Fibroblast of the conjunctiva (primary cell): ENCODE data around the gene SNRPD3.

Experiments used
- DNase-seq: peaks from one replicate; pipeline ENCODE4 v3.0.0-alpha.2; 2010; ENCODE audit warnings: low read depth

The SNRPD3 gene

DNA sequence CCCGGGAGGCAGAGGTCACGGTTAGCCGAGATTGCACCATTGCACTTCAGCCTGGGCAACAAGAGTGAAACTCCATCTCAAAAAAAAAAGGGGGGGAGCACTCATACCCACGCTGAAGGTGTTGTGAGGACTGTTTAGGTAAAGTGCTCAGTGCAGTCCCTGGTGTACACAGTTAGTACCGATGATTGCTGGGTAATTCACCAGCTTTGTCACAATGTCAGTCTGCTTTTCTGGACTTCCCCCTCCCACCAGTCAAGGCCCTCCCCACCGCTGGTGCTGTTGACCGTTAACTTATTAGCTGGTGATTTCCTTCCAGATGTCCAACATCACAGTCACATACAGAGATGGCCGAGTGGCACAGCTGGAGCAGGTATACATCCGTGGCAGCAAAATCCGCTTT is 11.9 kb downstream of the SNRPD3 start:
- DNase-seq: no peak

GRCh38 chr22:24571266-24571665 is 15.5 kb downstream of the SNRPD3 start:
- DNase-seq: no peak

DNA sequence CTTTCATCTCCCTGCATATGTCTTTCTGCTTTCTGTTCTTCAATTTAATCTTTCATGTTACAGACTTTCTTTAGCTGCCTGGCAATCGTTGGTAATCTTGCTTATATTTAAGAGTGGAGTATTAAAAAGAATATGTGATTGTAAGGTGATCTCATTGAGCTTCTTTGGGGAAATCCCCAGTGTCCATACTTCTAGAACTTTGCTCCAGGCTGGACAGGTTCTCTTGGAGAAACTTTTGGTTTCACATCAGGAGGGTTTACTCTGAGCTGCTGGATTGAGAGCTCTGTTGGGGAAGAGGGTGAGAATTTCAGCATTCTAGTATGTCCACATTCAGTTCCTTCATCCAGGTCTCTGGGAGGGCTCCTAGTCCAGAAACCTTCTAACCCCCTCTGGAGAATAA is 21.0 kb downstream of the SNRPD3 start:
- no peak for DNase-seq

DNA sequence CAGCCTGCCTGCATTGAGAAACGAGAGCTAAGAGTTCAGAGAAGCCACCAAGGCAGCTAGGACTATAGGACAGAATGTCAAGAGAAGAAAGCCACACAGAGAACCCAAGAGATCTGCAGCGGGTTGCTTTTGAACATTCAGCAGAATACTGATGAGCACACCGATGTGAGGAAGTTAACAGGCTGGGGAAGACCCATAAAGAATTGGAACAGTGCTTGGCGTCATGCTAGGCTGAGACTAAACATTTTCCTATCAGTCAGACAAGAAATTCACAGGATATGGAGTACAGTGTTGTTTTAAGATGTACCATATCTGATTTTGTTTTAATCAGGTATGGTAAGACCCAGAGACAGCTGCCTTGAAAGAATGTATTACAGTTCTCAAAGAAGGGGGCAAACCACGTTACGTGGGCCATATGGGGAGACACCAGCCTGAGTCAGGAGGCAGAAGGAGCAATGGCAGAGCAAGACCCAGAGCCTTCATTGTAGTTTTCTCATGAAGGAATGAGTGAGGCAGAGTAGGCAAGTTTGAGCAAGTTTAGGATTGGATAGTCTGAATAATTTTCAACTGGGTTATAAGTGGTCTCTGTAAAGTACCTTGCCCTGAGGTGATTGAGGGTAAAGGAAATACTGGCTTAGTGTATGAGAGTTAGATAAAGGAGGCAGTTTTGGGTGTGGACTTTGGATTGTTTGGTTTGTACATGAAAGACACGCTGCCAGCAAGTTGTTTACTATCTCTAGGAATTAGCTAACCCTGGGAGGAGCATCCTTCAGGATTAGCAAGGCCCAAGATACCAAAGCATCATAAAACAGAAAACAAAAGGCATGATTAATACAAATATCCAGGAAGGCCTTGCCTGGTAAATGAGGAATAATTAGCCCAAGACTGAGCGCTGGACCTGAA is 22.8 kb downstream of the SNRPD3 start:
- DNase-seq: no peak

DNA sequence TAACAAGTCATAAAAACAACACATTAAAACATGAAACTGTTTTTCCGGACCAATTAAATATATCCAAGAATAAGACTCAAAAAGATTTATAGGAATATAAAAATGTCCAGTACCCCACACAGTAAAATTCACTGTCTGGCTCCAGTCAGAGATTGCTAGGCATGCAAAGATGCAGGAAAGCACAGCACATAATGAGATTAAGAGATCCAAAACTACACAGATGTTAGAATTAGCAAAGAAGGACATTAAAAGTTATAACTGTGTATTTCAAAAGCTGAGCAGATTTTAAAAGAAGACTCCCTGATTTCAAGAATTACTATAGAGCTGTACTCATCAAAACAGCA is 23.4 kb downstream of the SNRPD3 start:
- DNase-seq: no peak

DNA sequence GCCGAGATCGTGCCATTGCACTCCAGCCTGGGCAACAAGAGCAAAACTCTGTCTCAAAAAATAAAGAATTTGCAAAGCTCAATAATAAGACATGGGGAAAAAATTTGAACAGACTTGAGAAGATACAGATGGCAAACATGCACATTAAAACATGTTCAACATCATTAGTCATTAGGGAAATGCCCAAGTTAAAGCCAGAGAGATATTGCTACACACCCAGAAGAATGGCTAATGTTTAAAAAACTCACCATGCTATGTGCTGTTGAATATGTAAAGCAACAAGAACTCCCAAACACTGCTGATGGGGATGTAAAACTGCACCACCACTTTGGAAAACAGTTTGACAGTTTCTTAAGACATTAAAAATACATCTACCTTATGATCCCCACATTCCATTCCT is 24.5 kb downstream of the SNRPD3 start:
- peak; percentile 45 for DNase-seq

GRCh38 chr22:24582056-24582814 is 26.4 kb downstream of the SNRPD3 start:
- no peak for DNase-seq

DNA sequence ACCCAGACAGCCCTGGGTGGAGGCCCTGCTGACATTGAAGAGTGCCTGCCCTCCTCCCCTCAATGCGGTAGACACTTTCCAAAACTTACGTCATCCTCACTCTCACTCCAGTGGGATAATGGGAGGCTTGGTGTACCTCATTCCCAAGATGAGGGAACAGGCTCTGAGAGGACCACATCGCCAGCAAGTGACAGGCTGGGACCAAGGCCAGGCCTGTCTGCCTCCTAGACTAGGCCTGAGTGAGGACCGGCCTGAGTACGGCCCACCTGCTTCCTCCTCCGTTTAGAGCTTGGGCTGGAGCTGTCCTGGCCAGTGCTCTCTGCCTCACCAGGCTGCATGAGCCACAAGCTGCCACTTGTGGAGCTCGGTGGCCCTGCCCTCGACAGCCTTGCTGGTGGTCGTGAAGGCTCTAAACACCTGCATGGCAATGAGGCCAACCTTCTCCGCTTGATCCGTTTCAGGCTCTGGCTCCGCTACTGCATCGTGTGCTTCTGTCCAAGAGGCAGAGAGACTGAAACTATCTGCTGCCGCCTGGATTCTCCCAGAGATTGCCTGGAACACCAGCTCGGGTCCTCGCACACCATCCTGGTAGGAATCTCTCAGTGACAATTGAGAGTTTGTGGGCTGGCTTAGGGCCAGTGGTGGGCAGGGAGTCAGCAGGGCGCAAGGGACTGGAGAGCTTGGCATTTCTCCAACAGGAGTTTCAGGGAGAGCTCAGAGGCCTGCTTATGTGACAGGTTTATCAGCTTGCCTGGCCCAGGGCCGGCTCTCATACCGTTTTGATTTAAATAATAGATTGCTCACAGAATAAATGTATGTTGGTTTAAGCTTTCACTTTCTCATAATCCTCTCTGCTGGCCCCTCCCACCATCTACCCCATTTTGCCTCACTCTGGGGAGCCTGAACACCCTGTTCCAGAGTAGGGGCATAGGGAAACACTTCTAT is 27.7 kb downstream of the SNRPD3 start:
- DNase-seq: no peak

DNA sequence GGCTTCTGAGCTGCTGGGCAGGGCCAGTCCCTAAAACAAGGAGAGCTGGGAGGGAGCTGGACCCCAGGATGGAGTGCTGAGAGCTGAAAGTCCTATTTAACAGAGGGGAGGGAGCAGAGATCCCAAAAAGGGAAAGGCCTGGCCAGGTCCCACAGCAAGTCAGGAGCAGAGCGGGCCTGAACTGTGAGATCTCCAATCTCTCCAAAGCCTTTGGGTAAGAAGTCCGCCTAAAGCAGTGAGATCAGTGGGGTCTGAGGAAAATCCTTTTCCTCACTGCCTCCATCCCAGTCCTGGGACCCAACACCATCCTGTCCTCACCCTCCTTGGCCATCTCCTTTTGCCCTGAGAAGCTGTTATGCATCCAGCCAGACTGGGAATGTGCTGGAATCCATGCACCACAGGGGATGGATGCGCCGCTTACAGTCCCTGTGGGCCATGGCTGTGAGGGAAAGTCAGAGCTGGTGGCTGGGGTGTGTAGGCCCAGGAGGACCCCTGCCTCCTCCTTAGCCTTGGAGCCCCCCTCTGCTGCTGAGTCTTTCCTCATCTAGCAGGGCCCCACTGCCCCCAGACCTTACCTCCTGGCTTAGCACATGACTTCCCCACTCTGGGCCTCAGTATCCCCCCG is 28.5 kb downstream of the SNRPD3 start:
- DNase-seq: no peak

- no peak for DNase-seq
Observed at GRCh38 chr22:24584871-24585411, 29.1 kb downstream of the SNRPD3 start.

GRCh38 chr22:24585461-24585860 is 29.7 kb downstream of the SNRPD3 start:
- DNase-seq: no peak

- DNase-seq: no peak
Observed at GRCh38 chr22:24585927-24586546, 30.2 kb downstream of the SNRPD3 start.

DNA sequence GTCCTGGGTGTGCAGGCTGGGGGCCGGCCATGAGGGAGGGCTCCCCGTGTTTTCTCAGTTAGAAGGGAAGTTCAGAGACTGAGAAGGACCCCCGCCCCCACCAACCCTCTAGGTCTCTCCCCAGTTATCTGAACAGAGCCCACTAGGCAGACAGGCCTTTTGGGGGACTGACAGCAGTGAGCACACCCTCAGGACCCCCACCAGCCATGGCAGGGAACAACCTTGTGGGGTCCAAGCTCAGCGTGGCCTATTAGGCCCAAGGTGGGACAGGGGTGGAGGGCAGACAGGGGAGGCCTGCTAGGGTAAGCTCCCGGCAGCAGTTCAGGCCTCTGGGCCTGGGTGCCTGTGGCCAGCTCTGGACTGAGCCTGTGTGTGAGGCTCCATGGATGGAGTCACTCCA is 31.5 kb downstream of the SNRPD3 start:
- DNase-seq: no peak

- DNase-seq: no peak
Observed at GRCh38 chr22:24587948-24588347, 32.1 kb downstream of the SNRPD3 start.

- no peak for DNase-seq
Observed at GRCh38 chr22:24588381-24588756, 32.6 kb downstream of the SNRPD3 start.

DNA sequence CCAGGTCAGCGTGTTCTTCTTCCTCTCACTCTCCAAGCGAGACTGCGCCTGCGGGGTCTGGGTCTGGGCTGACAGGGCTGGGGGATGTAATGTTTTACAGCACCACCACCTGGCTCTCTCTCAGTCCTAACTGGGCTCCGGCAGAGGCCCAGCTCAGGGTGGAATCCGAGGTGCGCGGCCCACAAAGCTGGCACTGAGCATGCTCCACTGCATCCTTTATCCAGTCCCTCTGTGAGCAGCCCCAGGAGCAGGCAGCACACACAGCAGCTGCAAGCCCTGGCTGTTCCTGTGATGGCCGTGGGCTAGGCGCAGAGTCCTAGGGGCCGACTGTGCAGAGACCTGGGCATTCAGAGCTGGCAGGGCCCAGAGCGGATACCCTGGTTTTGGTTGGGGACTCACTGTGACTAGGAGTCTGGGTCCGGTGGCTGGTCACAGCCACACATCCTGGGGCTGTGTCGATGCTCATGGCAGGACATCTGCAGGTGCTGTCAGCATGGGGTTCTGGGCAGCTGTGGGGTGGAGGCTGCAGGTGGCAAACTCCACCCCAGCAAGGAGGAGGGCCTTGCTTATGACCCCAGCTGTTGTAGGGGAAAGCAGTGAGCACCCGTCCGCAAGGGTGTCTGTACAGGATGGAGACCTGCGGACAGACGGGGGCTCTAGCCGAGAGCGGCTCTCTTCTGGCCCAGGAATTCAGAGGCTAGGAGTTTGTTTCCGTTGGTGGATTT is 33.1 kb downstream of the SNRPD3 start:
- no peak for DNase-seq

GRCh38 chr22:24589518-24590030 is 33.8 kb downstream of the SNRPD3 start:
- DNase-seq: no peak

DNA sequence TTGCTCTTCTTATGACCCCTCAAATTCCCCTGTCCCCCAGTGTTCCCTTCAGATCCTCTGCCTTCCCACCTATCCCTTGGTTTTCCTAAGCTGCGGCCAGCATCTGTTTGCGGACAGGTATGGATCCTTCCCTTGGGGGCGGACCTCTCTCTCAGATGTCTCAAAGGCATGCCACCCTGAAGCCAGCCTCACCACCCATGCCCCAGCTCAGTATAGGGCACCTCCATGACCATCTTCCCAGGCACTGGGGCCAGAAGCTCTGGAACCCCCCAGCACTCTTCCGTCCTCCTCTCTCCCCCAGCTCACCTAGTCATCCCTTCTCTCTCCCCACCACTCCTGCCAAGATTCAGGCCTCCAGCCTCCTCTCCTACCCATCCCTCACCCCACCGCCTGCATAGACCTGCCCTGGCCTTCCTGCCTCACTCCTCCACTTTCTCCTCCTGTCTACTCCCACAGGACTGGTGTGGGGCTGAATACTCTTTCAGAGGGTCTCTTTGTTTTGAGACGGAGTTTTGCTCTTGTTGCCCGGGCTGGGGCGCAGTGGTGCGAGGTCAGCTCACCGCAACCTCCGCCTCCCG is 34.9 kb downstream of the SNRPD3 start:
- no peak for DNase-seq

GRCh38 chr22:24591286-24591830 is 35.6 kb downstream of the SNRPD3 start:
- DNase-seq: no peak
